Left colon (tissue), 2 donors: Measurements from ENCODE around the gene SEMA5A. TPM values are rescaled to one million over a fixed set of nuclear protein-coding genes. Genes with fewer than 3 reads are reported as not detected.
A peak's percentile ranks its signal among the peaks of the same experiment; 100 is the strongest.

Experiments
- ATAC-seq: fragments of 200-7000 bp; cut with Tn5 transposase; one replicate; pipeline ENCODE4 v1.9.1; 2020; ENCODE audit warnings: mild to moderate bottlenecking, moderate library complexity
- DNase-seq, 2 donors: peaks; one replicate each; pipeline ENCODE4 v3.0.0-alpha.2; 2020
- intact Hi-C, 2 donors: fragments of 100-400 bp; cut with DNase I in 1 of 2; cut with micrococcal nuclease in 1 of 2; formaldehyde crosslinking; loops; one replicate each; pipeline versions ENCODE4 v1.11.2 to v1.14.0; 2022; cut with DNase I, micrococcal nuclease
- total RNA-seq, 2 donors: library from RNA; stranded (reverse); fragmentation: NEBNext Ultra II Directional; extraction: Animal tissue kit (Norgen Biotek cat#: 25700); gene quantifications; one replicate each; pipeline ENCODE4 v1.2.1, GENCODE V29; 2021
- donor health status: DM: no; HTN: no; CAD: no.
- donor health status: DM: yes; HTN: yes; CAD: no.

Gene SEMA5A
- total RNA-seq, 2 donors from 2014 or later: 33.8 to 37.4 TPM

DNA sequence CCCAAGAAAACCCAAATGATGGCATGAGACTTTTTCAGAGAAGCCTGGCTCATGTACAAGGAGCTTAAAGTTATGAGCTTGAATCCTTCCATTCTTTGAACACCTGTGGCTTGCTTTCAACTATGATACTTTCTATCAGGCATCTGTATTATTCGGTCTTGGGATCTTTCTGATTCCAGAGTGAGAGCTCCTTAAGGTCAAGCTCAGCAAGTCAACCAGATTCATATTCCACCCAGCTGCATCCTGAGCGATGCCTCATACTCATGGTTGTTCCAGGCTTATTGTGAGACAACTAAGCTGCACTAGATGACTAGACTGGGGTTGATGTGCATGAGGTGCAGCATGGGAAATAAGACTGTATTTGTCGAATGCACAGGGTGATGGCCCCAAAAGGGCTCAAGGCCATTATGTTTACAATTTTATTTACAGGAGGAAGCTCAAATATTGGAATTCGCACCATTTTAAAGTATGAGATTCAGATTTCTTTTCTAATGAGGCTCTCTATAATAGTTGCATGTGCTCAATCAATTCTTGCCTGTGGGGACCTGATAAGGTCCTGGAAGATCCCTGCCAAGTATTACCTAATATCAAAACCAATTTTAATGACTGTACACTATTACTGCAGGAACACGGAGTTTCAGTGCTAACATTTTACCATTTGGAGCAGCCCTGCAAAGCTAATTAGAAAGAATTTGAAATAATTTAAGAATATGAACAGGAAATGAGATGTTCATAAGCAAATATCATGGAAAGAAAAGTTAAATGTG is 453.8 kb downstream of the SEMA5A start:
- DNase-seq (no peak), ATAC-seq (no peak)
- intact Hi-C loops: no loop called here

GRCh38 chr5:9090381-9091026 is 455.4 kb downstream of the SEMA5A start:
- intact Hi-C loops: no loop called here
- ATAC-seq: no peak

DNA sequence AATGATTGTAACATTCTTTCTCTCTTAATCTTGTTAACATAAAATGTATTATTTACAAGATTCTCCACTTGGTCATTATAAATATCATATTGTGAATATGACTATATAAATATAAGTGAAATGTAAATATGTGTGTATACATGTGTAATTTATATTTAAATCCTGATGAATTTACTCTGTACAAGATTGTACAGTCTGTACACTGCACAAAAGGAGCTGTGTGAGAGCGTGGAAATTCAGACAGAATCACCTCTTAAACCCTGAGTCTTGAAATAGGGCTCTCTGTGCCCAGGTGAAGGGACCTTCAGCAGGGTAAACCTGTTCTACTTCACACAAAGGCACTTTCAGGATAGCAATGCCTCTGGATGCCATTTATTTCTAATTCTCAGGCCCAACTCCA is 456.0 kb downstream of the SEMA5A start:
- intact Hi-C loops: no loop called here
- DNase-seq (no peak), ATAC-seq (no peak)

More at GRCh38 chr5:9090381-9091026, 455.4 kb downstream of the SEMA5A start:
- no peak for DNase-seq

DNA sequence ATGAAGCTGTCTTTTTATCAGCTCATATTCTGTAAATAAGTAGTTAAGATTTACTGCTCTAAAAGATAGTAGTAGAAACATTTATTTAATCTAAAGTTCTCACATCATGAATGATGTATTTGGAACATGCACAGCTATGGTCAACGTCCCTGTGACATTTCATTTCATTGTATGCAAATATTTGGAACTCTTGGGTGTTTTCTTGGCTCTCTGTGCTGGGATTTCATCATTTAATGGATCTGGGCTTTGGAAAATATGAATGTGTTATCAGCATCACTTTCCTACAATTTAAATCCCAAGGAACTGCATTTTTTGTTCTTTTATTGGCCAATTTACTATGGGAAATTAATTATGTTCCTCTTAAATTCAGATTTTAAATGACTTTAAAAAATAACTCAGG is 462.9 kb downstream of the SEMA5A start:
- ATAC-seq (no peak), DNase-seq (no peak)
- intact Hi-C loops: no loop called here

- intact Hi-C loops: no loop called here
- ATAC-seq: no peak
These were observed 473.2 kb downstream of the SEMA5A start for GRCh38 chr5:9072701-9073100.

GRCh38 chr5:9071524-9071923 is 474.4 kb downstream of the SEMA5A start:
- DNase-seq: no peak
- no peak for ATAC-seq
- intact Hi-C loops: no loop called here

More at GRCh38 chr5:9072701-9073100, 473.2 kb downstream of the SEMA5A start:
- DNase-seq: no peak

DNA sequence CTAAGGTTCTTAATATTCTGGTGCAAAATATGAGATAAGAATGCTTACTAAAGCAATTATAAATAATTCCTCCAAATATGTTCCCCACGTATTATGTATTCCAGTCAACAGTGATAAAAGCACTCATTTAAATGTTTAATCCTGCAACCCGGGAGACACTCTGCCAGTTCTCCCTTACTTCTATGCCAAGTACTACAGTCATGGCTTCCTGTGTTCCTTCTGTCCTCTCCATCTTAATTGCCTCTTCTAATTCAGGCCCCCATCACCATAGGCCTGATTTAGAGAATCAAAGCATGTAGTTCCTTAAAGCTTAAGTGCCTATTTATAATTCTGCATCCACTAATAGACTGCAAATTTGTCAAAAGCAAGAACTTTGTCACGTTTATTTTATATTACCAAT is 474.8 kb downstream of the SEMA5A start:
- ATAC-seq (no peak), DNase-seq (no peak)
- intact Hi-C loops: no loop called here

DNA sequence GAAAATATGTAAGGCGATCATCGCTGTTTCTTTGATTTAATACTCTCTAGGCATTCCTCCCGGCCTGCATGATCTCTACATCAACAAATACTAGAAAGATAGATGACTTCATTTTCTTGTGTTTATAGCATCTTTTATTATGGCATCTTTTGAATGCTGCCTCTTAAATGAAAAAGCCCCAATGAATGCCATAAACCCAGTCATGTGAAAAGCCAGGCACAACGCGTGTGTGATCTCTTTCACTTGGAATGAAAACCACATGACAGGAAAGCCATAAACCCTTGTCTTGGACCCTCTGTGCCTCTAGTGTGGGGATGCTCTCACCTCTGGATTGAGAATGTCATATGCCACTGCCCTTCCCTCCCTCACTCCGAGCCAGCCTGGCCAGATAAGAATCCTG is 476.2 kb downstream of the SEMA5A start:
- intact Hi-C loops: no loop called here
- no peak for ATAC-seq
- DNase-seq: no peak

DNA sequence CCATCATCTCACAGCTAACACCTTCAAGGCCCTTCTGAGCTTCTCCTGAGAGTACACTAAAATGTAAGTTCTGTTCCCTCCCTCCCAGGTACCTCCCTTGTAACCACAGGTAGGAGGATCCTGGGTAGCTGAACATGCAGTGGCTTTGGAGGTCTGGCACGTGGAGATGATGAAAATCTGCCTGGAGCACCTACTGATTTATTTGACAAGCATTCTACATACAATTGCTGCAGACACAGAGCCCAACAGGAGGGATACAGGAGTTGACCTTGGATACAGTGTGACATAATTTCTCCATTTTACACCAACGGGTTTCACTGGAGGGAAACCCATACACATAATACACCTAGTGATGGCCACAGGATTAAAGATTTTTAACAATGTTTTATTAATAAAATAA is 478.7 kb downstream of the SEMA5A start:
- no peak for DNase-seq
- no peak for ATAC-seq
- intact Hi-C loops: no loop called here

GRCh38 chr5:9066349-9066748 is 479.5 kb downstream of the SEMA5A start:
- intact Hi-C loops: no loop called here
- no peak for ATAC-seq

GRCh38 chr5:9063615-9064245 is 482.1 kb downstream of the SEMA5A start:
- no peak for ATAC-seq

More at GRCh38 chr5:9066349-9066748, 479.5 kb downstream of the SEMA5A start:
- no peak for DNase-seq

DNA sequence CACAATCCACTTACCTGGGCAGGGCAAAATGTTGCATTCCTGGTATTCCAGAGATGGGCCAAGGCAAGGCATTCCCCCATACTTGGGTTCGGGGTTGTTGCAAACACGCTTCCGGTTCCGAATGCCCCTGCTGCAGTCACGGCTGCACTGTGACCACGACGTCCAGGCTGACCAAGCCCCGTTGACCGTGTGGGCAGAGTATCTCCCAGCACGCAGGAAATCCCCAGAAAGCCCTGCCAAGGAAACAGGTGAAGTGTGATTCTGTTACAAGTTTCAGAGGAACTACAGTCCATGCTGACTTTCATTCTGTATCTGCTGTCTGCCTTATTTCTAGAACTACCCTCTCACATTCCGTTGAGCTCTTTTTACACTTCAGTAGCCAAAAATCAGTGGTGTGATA is 483.0 kb downstream of the SEMA5A start:
- DNase-seq (no peak), ATAC-seq (no peak)
- intact Hi-C loops: no loop called here

More at GRCh38 chr5:9063615-9064245, 482.1 kb downstream of the SEMA5A start:
- intact Hi-C loops: no loop called here
- no peak for DNase-seq

GRCh38 chr5:9059920-9060691 is 485.8 kb downstream of the SEMA5A start:
- ATAC-seq (no peak), DNase-seq (no peak)
- intact Hi-C loops: no loop called here

GRCh38 chr5:9058666-9059065 is 487.2 kb downstream of the SEMA5A start:
- no peak for DNase-seq
- ATAC-seq: no peak
- intact Hi-C loops: no loop called here

DNA sequence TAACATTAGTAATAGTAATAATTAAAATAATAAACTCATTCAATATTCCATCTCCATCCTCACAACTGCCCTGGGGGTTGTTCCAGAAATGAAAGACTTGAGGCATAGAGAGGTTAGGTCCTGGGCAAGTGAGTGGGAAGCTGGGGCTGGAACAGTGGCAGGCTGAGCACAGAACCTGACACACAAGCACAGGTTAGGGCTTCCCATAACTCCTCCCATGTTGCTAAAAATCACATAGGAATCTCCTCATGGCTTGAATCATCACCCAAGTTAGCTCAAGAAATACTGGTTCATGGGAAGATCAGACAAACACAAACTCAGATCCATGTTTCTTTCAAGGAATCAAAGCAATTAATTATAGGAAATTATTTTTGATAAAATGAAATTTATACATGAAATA is 487.7 kb downstream of the SEMA5A start:
- intact Hi-C loops: no loop called here
- ATAC-seq (no peak), DNase-seq (no peak)

GRCh38 chr5:9057406-9058000 is 488.4 kb downstream of the SEMA5A start:
- DNase-seq (no peak), ATAC-seq (peak; percentile 46)
- intact Hi-C loops: no loop called here

- ATAC-seq (no peak), DNase-seq (no peak)
- intact Hi-C loops: no loop called here
These were observed 489.8 kb downstream of the SEMA5A start for GRCh38 chr5:9056046-9056445.

DNA sequence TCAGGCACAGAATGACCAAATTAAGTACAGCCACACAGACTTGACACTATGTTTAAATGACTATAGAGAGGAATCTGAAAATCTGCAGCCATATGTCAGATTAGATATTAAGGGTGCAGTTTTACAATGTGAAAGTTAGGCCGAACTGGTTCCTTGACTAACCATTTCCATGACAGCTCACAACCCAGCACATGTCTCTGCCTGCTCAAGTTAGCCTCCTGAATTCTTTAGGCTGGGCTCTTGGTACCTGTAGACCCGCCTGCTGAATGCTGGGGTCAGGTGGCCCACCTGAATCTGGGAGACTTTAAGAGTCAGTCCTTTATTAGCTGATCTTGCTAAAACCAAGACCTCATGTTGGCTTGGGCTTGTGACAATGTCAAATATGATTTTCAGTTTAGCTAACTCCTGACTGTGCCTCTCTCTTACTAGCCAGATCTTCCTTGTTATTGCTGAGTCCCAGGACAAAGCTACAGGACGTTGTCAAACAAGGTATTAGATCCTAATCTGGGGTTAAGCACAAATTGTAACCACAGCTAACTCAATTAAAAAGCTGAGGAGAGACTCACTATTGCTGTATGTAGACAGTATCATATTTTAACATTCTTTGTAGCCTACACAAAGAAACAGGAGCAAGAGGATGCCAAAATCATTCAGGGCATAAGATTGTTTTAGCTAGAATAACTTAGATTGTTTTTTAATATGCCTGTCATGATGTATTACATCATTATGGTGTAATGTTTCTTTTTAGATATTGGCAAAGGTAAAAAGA is 490.9 kb downstream of the SEMA5A start:
- no peak for ATAC-seq
- no peak for DNase-seq
- intact Hi-C loops: no loop called here
